Stimulated activated CD4-positive, alpha-beta T cell treated with anti-CD3 and anti-CD28 coated beads, Interleukin-2, amount 100 ng/mL, for 24 hours (primary cell): ENCODE data around the gene BCKDHA.
"Not testable (repeated sequence)": the region's sequence is repeated elsewhere in the genome, so short reads cannot be mapped to it uniquely, and the experiment has no call there.

Experiments used
- DNase-seq, 2 donors: peaks; one replicate each; pipeline ENCODE4 v3.0.0-alpha.2; 2020

The BCKDHA gene

DNA sequence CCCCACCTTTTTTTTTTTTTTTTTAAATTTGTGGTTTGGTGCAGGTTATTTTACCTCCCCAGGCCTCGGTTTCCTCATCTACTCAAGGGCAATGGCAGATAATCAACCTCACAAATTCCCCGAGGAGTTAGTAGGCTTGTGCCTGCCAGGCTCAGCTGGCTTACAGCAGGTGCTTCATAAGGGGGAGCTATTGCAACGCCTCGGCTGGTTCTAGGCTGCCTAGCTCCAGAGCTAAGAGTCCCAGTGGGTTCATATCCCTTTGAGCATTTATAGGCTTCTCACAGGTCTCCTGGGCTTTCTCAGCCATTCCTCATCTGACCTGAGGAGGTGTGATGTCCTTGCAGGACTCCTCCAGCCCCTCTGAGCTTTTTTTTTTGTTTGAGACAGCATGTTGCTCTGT is 10.6 kb downstream of the BCKDHA start:
- no peak for DNase-seq

DNA sequence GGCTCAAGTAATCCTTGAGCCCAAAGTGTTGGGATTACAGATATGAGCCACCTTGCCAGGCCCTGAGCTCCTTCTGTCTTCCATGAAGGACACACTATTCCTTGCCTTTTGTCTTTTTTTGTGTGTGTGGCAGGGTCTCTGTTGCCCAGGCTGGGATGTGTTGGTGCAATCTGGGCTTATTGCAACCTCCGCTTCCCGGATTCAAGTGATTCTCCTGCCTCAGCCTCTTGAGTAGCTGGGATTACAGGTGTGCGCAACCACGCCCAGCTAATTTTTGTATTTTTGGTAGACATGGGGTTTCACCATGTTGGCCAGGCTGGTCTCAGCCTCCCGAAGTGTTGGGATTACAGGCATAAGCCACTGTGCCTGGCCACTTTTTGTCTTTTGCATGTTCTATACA is 11.2 kb downstream of the BCKDHA start:
- not testable (repeated sequence) for DNase-seq

DNA sequence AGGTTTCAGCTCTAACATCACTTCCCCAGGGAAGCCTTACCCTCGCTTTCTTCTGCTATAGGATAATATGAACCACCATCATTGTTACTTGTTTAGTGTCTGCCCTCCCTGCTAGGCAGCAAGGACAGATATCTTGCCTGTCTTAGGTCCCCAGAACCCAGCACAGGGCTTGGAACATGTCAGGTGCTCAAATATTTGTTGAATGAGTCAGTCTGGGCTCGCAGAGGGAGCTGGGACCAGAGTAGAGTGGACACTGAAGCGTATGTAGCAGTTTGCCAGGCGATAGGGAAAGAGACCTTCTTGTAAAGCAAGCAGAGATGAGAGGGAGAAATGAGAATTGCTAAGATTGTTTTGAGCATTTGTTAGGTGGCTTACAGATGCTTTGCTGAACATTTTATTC is 11.7 kb downstream of the BCKDHA start:
- no peak for DNase-seq

DNA sequence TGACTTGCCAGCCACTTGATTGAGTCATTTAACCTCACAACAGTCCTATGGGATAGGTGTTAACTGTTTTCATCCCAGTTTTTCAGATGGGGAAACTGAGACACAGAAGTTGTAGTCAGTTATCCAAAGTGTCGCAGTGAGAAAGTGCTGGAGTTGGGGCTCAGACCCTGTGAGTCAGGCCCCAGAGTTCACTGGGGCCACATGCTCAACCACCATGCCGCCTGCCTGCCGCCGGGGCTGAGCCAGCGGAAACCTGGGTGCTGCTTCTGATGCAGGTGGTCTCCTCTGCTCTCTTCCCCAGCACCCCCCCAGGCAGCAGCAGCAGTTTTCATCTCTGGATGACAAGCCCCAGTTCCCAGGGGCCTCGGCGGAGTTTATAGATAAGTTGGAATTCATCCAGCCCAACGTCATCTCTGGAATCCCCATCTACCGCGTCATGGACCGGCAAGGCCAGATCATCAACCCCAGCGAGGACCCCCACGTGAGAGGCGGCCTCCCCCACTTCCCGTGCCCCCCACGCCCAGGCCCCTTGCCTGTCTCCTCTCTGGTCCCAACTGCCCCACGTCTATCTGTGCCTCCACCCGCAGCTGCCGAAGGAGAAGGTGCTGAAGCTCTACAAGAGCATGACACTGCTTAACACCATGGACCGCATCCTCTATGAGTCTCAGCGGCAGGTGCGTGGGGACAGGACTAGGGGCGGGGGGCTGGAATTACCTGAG is 12.9 kb downstream of the BCKDHA start:
- no peak for DNase-seq

DNA sequence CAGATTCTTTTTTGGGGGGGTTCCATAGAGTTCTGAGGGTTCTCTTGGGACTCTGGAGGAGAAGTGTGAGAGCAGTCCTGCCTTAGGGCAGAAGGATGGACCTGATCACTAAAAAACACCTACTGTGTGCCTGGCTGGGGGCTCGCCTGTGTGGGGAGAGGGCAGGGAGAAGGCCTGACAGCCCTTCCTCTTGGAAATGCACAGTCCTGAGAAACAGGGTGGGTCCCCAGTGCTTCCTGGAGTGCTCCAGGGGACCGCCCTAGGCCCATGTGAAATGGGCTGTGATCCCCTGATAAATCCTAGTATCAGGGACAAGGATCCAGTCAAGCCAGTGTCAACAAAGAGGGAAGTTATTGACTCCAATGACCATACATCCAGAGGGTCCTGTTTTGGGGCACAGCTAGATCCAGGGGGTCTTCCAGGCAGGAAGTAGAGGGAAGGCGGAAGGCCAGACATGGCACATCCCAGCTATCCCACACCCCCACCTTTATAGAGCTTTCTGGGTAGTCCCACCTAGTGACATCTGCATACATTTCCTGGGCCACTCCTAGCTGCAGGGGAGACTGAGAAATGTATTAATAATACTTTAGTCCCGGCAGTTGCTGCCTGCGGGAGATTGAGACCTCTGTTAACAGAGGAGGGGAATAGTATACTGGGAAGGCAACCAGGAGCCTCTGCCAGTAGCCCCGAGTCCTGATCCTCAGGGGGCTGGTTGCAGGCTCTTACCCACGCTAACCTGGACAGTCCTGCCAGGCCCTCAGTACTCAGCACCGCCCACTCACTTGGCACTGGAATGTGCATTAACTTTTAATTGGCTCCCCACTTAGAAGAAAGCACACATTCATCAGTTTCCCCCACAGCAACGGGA is 13.7 kb downstream of the BCKDHA start:
- no peak for DNase-seq

DNA sequence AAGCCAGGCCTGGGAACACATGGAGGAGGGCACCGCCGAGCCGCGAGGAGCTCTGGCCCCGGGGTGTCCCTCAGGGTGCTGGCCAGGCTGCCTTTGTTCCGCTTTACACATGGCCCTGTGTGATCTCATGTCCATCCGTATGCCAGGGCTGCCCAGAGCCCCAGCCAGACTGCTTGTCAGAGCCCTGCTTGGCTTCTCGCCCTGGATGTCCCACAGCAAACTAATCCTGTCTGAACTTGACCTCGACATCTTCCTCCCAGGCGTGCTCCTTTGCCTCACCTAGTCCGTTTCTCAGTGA is 14.3 kb downstream of the BCKDHA start:
- DNase-seq: no peak

DNA sequence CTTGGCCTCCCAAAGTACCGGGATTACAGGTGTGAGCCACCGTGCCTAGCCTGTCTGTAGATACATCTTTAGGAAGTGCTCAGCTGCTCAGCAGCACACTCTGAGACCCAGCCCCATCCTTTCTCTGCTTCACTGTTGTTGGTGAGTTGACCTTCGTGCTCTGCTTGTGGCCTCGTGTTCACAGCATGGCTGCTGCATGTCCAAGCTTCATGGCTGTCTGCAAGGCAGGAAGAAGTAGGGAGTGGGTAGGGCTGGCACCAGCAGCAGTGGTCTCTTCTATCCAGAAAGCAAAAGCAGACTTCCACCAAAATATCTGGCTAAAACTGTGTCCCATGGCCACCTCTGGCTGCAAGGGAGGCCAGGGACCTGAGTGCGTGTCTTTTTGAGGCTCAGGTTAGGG is 15.3 kb downstream of the BCKDHA start:
- DNase-seq: no peak

DNA sequence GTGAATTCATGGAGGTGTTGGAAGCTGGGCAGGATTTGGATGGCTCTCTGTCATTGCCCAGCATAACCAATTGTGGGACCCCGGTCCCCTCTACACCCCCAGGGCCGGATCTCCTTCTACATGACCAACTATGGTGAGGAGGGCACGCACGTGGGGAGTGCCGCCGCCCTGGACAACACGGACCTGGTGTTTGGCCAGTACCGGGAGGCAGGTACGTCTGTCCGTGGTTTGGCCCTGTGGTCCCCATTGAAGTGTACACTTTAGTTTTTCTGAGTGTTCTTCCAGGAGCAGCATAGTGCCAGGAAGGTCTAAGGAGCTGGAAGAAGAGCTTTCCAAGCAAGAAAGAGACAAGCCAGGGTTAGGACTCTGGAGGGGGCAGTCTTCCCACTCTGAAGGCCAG is 16.3 kb downstream of the BCKDHA start:
- DNase-seq: no peak

DNA sequence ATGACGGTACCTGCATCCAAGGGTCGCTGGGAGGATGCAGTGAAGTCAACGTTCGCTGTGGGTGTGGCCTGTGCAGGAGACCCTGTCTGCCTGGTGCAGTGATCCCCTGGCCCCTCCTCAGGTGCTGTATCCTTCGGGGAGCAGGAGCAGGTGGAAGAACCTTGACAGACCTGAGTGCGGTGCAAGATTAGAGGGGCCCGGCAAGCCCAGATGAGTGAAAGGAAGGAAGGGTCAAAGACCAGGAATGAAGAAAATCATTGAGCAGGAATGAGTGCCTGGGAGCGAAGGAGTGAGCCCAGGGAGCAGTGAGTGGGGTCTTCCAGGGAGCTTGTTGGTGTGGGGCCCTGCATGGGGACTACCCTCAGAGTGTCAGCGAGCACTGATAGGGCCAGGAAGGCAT is 16.8 kb downstream of the BCKDHA start:
- DNase-seq: no peak

DNA sequence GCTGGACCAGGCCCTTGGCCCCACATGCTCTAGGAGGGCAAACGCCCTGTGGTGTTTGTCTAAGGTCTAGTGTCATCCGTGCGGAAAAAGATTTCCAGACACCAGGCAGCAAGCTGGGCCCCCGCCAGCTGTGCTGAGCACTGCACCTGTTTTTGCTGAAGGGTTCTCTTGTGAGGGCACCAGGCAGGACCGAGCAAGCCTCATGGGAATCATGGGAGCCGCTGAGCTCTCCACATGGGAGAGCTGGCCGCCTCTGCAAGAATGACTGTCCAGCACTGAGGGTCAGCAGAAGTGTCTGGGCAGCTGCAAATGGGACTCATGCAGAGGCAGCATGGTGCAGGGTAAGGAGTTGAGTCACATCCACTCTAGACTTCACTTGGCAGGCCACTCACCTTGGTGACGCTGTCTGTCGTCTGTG is 17.5 kb downstream of the BCKDHA start:
- DNase-seq: no peak

DNA sequence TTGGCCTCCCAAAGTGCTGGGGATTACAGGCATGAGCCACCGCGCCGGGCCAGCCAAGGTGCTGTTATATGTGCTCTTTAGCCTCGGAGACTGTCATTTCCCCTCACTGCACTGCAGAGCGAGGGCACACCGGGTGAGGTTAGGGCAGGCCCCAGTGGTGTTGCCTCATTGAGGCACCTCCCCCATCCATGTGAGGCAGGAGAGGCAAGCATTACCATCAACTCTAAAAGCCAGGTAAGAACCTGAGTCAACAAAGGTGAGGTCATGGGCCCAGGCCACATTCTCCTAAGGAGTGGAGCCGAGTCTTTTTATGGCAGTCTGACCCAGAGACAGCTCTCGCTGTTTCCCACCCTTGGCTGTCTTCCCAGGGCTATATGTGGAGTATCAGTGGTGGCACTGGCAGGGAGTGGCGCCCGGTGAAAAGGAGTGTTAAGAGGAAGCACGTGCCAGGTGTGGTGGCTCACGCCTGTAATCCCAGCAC is 18.6 kb downstream of the BCKDHA start:
- DNase-seq: no peak

DNA sequence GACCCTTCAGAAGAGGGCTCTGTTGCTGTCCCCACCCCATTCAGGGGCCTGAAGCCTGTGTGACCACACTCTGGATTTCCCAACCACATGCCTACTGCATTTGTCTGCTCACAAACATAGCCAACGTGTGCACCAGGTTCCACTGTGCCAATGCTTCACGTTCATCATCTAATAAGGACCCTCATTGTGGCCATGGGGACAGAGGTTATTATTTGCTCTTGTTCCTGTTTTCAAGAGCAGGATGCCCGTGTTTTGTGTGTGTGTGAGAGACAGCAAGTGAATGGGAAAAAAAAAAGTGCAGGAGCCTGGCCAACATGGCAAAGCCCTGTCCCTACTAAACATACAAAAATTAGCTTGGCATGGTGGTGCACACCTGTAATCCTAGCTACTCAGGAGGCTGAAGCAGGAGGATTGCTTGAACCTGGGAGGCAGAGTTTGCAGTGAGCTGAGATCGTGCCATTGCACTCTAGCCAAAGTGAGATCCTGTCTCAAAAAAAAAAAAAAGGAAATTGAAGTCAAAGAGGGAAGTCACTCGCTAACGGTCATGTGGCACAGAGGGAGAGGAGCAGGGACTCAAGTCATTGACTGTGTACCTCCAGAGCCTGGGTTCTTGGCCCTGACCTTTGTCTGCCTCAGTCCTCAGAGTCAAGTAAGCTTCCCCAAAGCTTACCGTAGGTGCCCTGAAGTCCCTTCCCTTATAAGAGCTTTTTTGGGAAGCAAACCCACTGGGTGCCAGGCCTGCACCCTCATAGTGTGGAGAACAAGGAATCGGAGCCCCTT is 22.7 kb downstream of the BCKDHA start:
- DNase-seq: no peak

DNA sequence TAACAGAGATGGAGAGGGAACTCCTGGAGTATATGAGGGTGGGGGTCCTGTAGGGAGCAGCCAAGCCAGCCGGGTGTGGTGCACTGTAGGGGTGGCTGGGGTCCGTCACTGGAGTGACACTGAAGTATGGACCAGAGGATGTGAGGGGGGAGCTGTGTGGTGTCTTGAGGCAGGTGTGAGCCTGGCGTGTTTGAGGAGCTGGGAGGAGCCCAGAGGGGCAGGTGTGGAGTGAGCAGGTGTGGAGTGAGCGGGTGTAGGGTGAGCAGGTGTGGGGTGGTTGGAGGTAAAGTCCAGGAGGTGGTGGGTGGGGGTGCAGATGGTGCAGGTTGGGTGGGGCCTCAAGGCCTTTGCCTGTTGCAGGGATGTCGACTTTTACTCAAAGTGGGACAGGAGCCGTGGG is 23.7 kb downstream of the BCKDHA start:
- DNase-seq: no peak

DNA sequence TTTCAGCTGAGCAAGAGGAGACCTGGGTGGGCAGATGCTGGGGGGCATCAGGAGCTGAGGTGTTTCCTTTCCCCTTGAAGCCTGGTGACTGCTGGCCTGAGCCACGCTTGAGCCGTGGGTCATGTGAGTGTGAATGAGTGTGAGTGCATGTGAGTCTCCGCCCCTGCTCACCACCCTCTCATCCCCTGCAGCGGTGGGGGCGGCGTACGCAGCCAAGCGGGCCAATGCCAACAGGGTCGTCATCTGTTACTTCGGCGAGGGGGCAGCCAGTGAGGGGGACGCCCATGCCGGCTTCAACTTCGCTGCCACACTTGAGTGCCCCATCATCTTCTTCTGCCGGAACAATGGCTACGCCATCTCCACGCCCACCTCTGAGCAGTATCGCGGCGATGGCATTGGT is 24.4 kb downstream of the BCKDHA start:
- DNase-seq: no peak

DNA sequence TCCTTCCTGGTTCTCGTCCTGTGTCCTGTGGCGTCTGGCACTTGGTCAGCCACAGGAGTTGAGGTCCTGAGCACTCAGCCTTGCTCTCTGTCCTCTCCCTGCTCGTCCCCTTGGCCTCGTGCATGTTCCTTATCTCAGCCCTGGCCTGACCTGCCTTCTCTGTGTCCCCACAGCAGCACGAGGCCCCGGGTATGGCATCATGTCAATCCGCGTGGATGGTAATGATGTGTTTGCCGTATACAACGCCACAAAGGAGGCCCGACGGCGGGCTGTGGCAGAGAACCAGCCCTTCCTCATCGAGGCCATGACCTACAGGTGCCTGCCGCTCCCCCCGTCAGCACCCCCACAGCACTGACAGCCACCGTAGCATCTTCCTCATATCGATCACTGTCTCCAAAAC is 24.8 kb downstream of the BCKDHA start:
- DNase-seq: no peak

DNA sequence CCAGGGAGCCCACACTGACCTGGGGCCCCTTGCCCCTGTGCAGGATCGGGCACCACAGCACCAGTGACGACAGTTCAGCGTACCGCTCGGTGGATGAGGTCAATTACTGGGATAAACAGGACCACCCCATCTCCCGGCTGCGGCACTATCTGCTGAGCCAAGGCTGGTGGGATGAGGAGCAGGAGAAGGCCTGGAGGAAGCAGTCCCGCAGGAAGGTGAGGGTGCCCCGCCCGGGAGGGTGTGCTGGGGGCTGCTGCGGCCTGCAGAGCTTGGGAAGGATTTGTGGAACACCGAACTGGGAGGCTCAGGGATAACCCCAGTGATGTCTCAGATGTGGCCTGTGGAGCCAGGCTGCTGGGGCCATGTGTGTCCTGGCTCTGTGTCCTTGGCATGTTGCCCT is 25.3 kb downstream of the BCKDHA start:
- no peak for DNase-seq

DNA sequence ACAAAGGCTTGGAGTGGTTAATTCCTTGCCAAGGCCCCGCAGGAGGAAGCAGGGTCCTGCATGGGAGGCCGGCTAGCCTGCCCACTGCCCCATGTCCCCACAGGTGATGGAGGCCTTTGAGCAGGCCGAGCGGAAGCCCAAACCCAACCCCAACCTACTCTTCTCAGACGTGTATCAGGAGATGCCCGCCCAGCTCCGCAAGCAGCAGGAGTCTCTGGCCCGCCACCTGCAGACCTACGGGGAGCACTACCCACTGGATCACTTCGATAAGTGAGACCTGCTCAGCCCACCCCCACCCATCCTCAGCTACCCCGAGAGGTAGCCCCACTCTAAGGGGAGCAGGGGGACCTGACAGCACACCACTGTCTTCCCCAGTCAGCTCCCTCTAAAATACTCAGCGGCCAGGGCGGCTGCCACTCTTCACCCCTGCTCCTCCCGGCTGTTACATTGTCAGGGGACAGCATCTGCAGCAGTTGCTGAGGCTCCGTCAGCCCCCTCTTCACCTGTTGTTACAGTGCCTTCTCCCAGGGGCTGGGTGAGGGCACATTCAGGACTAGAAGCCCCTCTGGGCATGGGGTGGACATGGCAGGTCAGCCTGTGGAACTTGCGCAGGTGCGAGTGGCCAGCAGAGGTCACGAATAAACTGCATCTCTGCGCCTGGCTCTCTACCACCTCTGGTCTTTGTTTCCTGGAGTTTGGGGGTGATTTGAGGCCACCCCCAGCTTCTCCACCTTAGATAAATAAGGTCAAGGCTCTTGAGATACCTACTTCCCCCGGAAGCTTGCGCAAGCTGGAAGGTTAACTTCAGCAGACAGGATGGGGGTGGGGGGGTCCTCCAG is 26.9 kb downstream of the BCKDHA start:
- DNase-seq: no peak

DNA sequence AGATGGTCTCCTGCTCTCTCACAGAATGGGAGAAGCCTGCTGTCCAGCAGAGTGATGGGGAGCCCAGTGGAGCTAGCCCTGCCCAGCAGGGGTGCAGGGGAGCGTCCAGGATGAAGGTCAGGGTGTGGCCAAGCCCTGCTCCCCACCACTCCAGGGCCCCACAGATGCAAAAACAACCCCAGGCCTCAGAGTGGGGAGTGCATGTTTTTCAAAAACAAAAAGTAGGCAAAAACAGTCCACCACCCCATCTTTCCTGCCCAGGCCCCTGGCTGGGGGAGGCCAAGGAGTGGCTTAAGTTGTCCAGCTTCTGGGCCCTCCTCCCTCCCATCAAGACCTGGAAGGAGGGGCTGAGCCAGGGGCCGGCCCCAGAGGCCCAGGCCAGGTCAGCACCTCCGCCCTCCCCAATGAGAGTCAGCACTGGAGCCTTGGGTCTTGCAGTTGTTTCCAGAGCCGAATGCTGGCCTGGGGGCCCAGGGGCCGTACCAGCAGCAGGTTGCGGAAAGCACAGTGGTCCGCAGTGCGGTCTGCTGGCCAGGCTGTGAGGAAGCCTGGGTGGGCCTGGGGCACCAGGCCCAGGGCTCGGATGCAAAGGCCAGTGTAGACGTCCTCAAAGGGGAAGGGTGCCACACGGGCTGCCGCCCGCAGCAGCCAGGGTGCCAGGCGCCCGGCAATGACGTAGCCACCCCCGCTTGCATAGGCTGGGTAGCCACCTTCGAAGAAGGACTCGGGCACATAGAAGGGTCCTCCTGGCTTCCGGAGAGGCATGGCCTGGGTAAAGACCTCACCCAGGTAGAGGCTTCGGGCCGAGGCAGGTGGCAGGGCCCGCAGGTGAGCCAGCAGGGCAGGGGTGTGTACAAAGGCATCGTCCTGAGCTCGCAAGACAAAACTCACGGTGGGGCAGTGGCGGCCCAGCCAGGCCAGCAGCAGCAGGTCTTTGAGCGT is 27.8 kb downstream of the BCKDHA start:
- DNase-seq: no peak

DNA sequence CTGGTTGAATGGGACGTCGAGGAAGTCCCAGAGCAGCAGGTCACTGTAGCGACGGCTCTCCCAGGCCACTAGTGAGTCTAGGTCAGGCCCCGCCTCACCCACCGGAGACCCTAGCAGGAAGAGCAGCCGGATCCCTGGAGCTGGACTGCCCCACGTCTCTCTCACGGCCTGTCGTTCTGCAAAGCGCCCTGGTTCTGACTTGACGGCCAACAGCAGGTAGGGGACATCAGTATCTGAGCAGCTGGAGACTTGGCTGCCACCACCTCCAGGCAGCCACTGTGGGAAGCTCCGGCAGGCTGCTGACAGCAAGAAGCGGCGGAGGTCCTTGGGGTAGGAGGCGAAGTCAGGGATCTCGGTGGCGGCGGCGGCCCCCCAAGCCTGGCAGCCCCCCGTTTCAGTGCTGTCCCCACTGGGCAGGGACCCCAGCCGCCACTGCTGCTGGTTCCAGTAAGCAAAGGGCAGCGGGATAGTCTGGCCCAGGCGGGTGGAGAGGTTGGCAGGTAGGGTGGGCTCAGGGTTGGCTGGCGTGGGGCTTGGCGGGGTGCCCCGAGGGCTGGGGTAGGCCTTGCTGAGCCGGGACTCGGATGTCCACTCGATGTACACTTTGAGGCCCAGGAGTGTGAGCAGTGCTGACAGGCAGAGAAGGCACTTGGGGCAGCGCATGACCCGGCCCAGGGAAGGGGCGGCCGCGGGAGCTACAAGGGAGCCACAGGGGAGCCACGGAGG is 28.7 kb downstream of the BCKDHA start:
- DNase-seq: no peak

DNA sequence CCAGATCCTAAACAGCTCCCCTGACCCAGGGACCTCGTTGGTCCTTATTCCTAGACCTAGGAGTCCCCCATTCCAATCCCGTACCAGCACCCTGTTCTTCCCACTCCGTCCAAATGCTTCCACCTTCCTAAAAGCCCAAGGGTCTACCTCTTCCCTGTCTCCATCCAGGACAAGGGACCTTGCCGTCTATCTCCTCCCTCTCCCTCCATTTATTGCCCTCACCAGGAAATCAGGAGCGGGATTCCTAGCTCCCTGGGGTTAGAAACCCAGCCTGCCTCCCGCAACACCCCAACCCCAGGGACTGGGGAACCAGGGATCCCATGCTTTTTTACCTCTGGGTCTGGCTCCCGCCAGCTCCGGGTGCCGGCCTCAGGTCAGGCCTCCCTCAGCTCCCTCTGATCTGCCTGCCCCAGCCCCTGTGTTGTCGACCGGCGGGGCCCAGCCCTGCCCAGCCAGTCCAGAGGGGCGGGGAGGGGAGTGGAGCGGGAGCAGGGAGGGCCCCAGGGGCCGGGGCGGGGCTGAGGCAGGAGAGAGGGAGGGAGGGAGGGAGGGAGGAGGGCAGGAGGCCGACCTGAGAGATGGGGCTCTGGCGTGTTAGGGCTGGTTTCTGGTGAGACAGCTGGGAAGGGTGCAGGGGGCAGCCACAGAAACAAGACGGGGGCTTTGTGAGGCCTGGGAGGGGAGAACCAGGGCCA is 29.5 kb downstream of the BCKDHA start, which contains the start of gene B3GNT8:
Gene B3GNT8, minus strand, starts transcription at position 423 of the 695 bp plus-strand sequence. CDS start 596 bp downstream, outside the sequence.
- DNase-seq: peak; percentile 50 to 51
